GM19463 (cell line): ENCODE measurements around the gene LRRFIP1.

Experiments
- ATAC-seq: cut with Tn5 transposase; IDR thresholded peaks from one replicate; pipeline ENCODE4 v1.9.1; 2021; ENCODE audit warnings: mild to moderate bottlenecking, moderate library complexity; ENCODE audit not compliant: unreplicated experiment

Gene LRRFIP1

DNA sequence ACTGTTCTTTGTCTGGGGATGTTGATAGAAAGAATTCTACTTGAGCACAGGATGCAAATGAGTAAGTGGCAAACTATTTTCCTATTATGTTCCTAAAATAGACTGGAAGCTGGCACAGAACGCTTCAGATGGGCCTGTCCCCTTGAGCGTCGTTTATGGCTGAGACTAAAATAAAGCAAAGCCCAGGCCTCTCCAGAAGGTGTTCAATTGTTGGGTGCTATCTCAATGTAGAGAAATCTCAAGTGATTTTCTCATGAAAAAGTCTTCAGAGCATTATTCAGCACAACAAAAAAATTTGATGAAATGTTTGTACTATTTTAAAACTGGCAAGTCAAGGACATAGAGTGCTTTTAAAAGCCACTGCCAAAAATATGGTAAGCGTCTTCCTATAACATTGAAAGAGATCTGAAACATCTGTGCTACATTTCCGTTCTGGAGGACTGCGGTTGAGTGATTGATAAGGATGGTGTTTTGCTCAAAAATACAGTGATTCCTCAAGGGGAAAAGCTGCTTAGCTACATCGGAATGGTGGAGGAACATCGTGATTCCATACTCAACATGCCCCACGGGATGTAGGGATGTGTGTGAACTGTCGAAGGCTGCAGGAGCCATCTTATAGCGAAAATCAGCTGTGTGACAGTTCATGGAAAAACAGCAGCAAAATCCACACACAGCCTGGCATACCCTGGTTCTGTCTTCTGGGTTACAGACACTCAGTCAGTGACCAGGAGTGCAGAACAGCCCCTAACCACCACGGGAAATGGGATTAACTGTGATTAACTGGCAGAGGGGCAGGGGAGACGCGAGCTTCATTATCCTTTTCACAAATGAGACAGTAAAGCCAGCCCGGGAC lies 10.4 kb upstream of the LRRFIP1 start:
- no peak for ATAC-seq

DNA sequence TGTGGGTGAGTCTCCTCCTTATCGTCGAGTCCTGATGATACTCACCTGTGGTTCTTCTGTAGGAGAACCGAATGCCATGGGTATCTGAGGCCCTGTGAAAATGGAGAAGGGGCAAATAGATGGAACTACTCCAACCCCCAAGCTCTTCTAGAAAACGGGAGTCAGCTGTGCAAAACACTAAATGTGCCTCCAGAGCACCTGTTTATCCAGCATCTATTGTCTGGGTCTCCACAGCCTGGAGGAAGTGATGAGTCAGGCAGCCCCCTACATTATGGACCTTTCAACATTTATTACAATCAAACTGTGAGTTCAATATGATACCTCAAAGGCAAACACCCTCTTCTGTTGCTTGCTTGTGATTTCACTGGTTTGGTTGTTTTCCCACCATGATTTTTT lies 9.8 kb upstream of the LRRFIP1 start:
- no peak for ATAC-seq

DNA sequence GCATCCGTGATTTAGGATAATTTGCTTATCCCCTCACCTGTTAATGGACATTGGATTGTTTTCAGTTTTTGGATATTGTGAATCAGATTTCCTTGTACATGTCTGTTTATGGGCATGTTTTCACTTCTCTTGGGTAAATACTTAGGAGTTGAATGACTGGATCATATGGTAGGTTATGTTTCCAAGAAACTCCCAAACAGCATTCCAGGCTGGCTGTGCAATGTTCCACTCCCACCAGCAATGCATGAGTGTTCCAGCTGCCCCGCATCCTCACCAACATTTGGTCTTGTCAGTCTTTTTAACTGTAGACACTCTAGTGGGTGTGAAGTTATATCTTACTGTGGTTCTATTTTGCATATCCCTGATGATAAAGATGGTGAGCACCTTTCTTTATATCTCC lies 8.9 kb upstream of the LRRFIP1 start:
- ATAC-seq = no peak

DNA sequence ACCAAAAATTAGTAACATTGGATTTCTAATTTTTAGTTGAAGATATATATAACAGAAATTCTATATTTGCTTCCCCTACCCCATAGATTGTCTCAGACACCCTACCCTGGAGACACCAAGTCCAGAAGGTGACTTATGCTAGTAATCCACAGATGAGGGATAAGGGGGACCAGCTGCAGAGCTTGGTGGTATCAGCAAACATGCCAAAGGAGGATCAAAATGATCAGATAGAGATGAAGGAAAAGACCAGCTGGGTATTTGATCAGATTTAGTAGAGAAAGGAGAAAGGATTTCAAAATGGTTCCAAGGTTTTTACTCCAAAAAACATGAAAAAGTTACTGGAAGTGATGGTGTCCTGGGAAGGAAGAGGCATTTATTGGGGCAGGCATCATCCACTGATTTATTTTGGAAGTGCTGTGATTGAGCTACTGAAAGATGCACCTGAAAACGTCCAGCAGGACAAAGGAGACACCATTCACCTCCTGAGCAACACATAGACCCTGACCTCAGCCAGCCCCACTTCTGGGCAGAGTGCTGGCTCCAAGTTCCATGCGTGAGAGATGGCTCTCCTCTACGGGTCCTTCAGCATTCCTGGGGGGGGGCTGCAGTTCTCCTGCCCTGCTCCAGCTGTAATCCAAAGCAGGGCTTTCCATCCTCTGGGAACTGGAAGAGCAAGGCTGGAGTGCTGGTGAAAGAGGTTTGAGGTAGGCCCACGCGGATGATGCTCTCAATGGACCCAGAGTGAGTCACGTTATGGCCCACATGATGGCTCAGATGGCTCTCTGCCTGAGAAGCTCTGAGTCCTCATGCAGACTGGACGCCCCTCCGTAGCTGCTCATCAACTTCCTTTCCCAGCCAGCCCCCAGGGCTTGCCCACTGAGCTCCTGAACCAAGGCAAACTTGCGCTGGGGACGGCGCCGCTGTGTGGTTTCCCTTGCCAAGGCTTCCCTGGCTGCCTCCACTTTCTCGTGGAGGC lies 3.7 kb upstream of the LRRFIP1 start:
- ATAC-seq = no peak

DNA sequence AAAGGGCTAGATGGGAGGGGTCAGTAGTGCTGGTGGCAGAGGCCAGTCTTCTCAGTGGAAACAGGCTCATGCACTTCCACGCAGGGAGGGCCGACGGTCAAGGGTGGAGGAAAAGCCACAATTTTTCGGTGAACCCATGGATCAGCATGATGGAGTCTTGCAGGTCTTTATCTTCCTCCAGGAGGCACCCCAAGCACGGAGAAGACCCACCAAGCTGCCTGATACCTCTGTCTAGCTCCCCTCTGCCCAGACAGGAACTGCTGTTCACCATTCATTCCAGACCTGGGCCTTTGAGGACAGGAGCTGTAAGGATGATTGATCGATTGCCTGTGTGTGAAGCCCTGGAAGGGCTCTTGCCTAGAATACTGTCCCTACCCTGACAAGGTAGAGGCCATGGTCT lies 2.8 kb upstream of the LRRFIP1 start:
- no peak for ATAC-seq

DNA sequence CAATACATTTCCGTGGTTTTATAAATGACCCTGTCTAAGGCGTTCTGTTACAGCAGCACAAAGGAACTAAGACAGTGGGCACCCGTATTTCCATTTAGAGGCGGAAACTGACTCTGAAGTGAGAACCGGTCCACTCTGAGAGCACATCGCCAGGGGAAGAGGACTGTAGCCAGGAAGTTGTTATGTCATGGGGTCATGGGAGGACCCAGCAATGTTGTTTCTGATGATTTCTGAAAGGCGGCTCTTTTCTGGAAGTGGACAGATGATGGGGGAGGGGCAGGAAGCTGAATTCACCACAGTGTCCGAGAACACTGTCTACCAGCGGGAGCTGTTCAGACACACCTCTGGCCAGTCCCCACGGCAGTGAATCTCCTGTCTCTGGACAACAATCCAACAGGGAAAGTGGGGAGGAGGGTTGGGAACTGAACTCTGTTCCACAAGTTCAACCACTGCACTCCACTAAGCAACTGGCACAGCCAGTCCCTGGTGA lies 2.1 kb upstream of the LRRFIP1 start:
- ATAC-seq = no peak

DNA sequence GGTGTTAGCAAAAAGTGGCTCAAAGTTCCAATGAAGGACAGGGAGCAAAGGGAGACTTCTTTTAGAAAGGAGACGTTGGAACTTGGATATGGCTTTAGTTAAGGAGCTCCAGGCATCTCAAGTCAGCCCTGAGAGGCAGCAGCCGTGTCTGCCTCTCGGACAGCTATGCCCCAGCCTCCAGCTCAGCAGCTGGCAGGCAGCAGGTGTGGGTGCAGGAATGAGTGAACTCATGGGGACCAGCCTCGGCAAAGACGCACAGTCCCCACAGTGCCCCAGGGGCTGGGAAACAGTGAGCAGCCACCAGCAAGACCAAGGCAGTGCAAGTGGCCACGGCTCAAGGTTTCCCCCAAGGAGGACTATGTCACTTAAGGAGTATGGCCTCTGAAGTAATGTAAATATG lies 1.6 kb upstream of the LRRFIP1 start:
- ATAC-seq = no peak

DNA sequence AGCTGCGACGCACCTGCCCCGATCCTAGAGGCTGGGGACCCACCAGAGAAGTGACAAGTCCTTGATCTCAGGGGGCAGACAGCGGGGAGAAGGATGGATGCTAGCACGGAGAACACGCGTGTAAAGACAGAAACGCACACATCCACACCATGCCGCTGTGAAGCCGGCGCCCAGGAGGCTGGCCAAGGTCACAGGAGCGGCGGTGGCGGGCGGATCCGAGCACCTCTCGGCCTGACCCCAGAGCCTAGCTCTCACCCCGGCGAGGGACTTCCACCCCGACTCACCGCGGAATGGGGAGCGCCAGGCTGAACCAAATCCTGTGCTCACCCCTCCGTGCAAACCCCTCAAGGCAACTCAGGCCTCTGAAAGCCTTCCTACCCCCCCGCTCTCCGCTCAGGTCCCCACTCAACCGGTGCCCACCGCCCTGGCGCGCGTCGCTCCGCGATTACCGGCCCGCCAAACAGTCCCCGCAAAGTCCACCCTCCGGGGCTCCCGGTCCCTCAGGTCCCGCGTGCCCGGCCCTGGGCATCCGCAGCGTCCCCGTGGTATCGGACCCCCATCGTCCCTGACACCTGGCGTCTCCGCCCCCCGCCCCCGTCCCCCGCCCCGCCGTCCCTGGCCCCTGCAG lies 460 bp upstream of the LRRFIP1 start:
- ATAC-seq = no peak

DNA sequence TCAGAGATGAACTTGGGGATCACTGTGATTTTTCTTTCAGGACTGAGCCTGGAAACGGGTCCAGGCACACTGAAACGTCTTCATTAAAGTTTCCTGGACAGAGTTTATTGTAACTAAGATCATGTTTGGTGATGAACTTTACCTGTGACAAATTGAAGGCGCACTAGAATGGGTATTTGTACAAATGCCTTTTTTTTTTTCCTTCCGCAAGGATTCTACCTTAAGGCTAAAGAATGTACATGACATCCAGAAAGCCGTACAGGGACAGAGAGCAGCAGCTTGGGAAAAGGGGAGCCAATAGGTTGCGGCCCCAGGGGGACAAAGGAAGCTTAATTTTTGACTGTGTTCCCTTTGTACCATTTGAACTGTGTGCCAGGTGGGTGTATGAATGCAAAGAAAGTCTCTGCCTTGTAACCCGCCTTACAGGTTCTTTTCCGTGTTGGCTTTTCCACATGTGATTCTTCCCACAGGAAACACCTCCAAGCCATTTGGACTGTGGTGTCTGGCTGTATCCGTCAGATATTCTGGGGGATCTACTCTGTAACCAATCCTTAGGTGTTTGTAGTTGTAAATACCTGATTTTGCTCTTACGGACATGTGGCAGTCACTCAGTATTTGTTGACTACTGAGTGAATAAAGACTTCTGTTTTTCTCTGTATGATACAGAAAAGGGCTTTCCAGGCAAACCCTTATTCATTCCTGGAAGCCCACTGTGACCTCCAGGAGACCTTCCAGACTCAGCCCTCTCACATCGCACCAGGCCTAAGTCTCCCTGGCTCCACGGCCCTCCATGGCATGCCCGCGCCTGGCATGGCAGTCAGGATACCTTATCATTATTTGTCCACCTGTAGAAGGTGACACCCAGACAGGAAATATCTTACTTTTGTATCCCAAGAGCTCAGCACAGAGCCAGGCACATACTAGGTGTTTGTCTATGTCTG lies 1.1 kb downstream of the LRRFIP1 start:
- no peak for ATAC-seq

DNA sequence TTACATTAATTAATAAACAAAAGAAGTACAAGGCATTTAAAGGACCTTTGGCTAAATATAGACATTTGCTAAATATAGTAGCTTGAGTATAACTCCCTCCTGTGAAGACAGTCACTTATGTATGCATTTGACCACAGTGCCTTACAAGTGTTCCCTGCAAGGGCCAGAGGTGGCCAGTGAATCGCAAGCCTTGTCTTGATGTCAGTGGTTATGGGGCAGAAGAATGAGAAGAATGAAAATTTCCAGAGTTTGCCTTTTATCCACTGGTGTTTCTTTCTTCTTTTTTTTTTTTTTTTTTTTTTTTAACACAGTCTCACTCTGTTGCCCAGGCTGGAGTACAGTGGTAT lies 1.8 kb downstream of the LRRFIP1 start:
- no peak for ATAC-seq

DNA sequence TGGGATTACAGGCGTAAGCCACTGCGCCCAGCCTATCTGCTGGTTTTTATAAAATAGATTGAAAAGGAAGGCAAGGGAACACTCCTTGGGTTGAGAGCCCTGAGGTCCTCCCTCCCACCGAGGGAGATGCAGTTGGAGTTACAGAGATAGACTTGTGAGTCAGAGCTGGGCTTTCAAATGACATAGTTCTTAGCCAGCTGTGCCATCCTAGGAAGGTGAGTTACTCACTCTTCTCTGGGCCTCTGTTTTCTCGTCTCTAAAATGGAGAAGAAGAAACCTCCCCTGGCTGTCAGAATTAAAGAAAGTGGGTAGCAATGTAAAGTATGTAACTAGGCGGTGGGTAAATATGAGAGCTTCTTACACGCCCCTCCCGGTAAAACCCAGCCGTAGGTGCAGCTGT lies 2.4 kb downstream of the LRRFIP1 start:
- ATAC-seq = no peak

DNA sequence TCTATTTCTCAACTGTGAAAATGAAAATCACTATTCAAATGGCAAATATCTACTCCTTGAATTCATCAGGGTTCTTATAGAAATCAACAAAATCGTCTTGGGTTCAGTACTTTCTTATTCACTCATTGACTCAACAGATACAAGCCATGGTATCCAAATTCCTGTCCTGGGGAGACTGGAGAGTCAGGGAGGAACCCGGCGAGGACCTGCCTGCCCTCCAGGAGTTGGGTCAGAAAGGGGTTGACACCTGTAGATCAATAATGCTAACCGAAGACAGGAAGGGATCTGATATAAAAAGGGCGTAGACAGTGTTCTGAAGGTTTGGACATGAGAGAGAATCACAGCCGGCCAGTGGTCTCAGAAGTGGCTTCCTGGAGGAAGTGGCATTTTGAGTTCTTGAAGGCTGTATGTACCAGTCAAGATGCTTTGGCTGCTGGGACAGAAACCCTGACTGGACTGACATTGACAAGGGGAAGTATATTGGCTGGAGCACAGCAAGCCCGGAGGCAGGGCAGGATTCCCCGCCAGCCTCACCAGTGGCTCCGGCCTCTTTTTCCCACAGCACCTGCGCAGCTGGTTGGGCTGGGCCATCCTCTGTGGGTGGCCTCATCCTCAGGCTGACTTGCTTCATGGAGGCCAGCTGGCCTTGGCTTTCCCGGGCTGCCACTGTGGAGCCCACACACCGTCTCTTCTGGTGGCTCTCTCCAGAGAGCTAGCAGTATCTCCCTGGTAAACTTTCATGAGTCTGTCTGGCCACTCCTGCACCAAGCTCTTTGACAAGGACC lies 3.0 kb downstream of the LRRFIP1 start:
- no peak for ATAC-seq

DNA sequence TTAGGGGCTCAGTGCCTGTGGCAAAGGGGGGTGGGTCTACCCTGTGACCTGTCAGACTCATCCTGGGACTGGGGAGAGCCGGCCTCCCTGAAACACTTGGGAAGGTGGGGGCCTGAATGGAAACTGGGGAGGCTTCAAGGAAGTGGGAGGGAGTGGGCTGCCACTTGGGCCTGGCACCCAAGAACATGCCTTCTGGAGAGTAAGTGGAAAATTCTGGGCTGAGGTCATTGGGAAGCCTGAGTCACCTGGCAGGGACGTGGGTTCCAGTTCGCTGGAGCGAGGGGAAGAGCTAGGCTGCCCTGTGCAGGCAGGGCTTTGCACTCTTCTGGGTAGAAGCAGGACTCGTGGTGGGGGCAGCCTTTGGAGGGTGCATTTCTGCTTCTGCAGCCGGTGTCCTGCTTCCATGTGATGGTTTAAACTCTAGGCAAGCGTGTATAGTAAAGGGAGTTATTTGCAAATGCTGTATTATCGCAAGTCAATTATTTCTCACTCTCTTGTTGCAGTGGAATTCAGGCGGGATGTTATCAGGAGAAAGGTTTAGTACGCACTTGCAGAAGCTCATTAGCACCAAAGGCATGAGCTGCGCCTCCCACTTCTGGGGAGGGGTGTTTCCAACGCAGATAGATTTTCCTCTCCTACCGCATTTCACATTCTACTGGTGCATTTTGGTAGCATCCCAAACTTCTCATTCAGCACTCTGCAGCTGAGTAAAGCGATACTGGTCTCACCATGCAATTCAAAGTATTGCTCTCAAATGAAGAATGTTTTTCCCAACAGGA lies 3.8 kb downstream of the LRRFIP1 start:
- no peak for ATAC-seq

DNA sequence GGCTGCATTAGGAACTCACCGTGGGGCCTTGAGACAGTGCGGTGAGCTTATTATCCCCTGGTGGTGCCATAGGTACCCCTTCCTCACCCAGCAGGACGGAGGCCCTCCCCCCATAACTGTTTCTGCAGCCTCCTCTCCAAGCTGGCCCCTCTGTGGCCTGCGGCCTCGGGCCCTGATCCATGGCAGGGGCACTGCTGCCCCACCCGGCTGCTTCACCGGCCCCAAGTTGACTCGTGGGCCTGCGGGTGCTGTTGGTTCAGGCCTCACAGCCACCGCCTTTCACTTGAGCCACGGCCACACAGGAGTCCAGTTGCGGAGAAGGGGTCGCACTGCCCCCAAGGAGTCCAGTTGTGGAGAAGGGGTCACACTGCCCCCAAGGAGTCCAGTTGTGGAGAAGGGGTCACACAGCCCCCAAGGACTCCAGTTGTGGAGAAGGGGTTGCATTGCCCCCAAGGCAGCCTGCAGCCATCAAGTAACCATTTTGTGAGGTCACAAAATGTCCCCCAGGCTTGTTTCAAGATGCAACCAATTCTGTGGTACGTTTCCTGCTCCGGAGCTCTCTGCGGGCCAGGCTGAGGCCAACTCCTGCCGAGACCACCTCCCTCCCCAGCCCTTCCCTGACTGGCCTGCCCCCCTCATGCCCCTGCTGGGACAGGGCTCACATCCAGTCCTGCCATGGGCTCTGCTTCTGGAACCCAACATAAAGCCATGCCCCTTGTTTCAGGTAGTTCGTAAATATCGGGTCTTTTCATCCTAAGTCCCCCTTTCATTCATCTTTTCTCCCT lies 4.6 kb downstream of the LRRFIP1 start:
- no peak for ATAC-seq

DNA sequence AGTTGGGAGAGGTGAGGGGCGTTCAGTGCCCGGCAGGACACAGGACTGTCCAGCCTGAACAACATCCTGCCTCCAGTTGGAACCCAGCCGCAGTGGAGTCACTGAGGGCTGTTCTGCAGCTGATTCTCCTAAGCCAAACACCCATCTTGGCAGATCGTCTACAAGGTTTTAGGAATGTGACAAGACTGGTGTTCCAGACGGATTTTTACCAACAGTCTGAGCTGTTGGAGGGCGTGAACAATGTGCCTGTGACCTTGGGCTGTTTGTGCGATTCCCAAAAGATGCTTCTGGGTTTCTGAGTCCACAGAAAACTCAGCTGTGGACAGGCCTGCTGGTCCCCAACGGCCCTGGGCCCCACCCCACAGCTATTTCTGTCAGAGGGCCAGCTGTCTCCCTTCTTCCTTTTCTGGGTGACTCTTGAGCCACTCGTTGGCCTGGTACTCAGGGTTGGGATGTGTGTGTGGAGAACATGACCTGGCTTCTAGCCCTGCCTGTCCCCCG lies 5.7 kb downstream of the LRRFIP1 start:
- ATAC-seq = no peak

DNA sequence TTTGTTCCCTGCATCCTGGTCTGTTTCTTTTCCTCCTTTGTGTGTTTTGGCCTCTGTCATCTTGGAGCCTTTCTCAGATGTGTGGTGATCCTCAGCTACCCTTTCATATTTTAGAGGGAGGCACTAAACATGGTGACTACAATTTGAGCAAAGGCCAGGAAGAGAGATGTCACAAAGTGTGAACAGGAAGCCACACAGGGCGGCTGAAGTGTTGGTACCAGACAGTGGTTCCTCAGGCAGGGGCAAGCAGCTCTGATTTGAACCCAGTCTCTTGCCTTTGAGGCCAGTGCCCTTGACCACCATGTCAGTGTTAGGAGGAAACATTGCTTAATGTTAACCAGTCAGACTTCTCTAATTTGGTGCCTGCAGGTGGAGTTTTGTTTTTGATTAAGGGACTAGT lies 9.2 kb downstream of the LRRFIP1 start:
- ATAC-seq = no peak

DNA sequence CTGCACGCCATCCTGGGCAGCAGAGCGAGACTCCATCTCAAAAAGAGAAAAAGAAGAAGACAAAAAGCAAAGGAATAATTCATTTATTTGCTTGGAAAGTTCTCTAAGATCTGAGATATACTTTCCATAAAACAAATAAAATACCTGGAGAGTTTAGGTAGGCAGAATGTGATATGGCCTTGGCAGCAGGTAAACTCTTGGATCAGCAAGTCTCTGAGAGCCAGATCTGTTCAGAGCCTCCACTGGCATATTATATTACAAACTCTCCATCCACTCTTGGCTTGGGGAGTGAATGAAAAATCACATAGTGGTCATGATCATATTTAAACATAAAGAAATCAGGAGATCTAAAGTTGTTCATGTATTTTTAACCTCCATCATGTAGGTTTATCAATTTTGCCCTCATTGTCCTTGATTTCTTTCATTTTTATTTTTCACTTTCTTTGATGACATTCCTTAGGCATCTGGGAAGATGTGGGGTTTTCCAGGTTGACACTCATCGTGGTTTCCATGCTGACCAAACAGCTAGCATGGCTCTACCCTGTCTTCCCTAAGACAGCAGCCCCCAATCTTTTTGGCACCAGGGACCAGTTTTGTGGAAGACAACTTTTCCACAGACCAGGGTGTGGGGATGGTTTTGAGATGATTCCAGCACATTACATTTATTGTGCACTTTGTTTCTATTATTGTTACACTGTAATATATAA lies 10.2 kb downstream of the LRRFIP1 start:
- no peak for ATAC-seq
